ENCODE measurements around the gene TJP2. TPM values are rescaled to one million over a fixed set of nuclear protein-coding genes. Genes with fewer than 3 reads are reported as not detected.

The TJP2 gene
- total and polyA plus RNA-seq, 2 donors (not counting 3 experiments of a cell fraction or from before 2014, with no cell fraction given), result 83.0 to 168 TPM

- Histone ChIP-seq H3K4me3 (replicated peaks in 1 of 3; ENCODE audit: insufficient read depth in 1 of 3, low read depth in 1 of 3, low read length in 3 of 3) (no peak overlapping the region), H3K4me2 (ENCODE audit: insufficient read depth, low read length) (no peak overlapping the region), H3K4me1 (ENCODE audit: control insufficient read depth, extremely low read depth, insufficient read depth, low read length) (peaks cover 11% of the 10 kb centered on the region), H3K27ac (ENCODE audit: insufficient read depth, low read depth, low read length) (no peak overlapping the region), H3K36me3 (ENCODE audit: control insufficient read depth in 2 of 2, extremely low read depth in 1 of 2, insufficient read depth in 2 of 2, low read length in 2 of 2) (no peaks in the 10 kb centered on the region), H3K79me2 (ENCODE audit: control insufficient read depth, insufficient read depth, low read length) (no peaks in the 10 kb centered on the region), H3K27me3 (ENCODE audit: control insufficient read depth in 2 of 2, insufficient read depth in 2 of 2, low read length in 2 of 2) (peaks cover 6 to 25% of the 10 kb centered on the region in 2 experiments), H3K9ac (replicated peaks; ENCODE audit: extremely low read depth, insufficient read depth, low read length) (no peak overlapping the region), H2AFZ (ENCODE audit: low read depth, low read length) (no peak overlapping the region), H3K9me3 (replicated peaks; ENCODE audit: control insufficient read depth, insufficient read depth, low read length) (no peaks in the 10 kb centered on the region), H4K20me1 (replicated peaks; ENCODE audit: control insufficient read depth, extremely low read depth, insufficient read depth, low read length) (no peaks in the 10 kb centered on the region), H3K9me1 (replicated peaks; ENCODE audit: control insufficient read depth, extremely low read depth, insufficient read depth, low read length) (no peaks in the 10 kb centered on the region)
- intact Hi-C loops (cut with micrococcal nuclease) (no loop called here), dilution Hi-C loops (cut with MboI; ENCODE audit: extremely low pct_ligation_motif_present, low sequenced_read_pairs) (no loop called here)
- no peak for DNase-seq (ENCODE audit: low read depth, low spot score)
- ChIA-PET POLR2A (no interaction called here), CTCF (interaction anchor here (0.6 to 0.7 kb wide), 2 partner anchors 14 to 247 kb away, joined by 3 to 4 read pairs; no protein-coding TSS in a partner anchor)
- no peak for FAIRE-seq
- BruUV-seq (replicated peaks), result no TSS peak
- TF ChIP-seq EZH2 (IDR thresholded peaks at IDR 0.05; ENCODE audit: borderline replicate concordance, low read depth, low read length, severe bottlenecking) (no peak), POLR2A (IDR thresholded peaks at IDR 0.05; ENCODE audit: low read depth, low read length) (no peak)
These were observed 148.2 kb downstream of the TJP2 start for GRCh38 chr9:69322256-69322655.

- H3K27me3 ChIP-seq (ENCODE audit: control insufficient read depth in 2 of 2, insufficient read depth in 2 of 2, low read length in 2 of 2), result peaks cover 6 to 22% of the 10 kb centered on the region in 2 experiments
- no peak overlapping the region for H3K4me2 ChIP-seq (ENCODE audit: insufficient read depth, low read length)
- intact Hi-C loops (cut with micrococcal nuclease), result no loop called here
- BruUV-seq (replicated peaks), result no TSS peak
- H3K36me3 ChIP-seq (ENCODE audit: control insufficient read depth in 2 of 2, extremely low read depth in 1 of 2, insufficient read depth in 2 of 2, low read length in 2 of 2), result no peaks in the 10 kb centered on the region
- POLR2A ChIA-PET, result no interaction called here
- peaks cover 11% of the 10 kb centered on the region for H3K4me1 ChIP-seq (ENCODE audit: control insufficient read depth, extremely low read depth, insufficient read depth, low read length)
- FAIRE-seq (no peak), DNase-seq (ENCODE audit: low read depth, low spot score) (no peak)
- no peaks in the 10 kb centered on the region for H3K9me3 ChIP-seq (replicated peaks; ENCODE audit: control insufficient read depth, insufficient read depth, low read length)
- no peak overlapping the region for H2AFZ ChIP-seq (ENCODE audit: low read depth, low read length)
- dilution Hi-C loops (cut with MboI; ENCODE audit: extremely low pct_ligation_motif_present, low sequenced_read_pairs), result no loop called here
- no peaks in the 10 kb centered on the region for H3K9me1 ChIP-seq (replicated peaks; ENCODE audit: control insufficient read depth, extremely low read depth, insufficient read depth, low read length)
- TF ChIP-seq MYC (IDR thresholded peaks at IDR 0.05; ENCODE audit: low read depth, low read length) (no peak), FOS (IDR thresholded peaks at IDR 0.05; ENCODE audit: borderline replicate concordance, insufficient read depth, low read length) (no peak), POLR2A (IDR thresholded peaks at IDR 0.05; ENCODE audit: low read depth, low read length) (no peak), POLR2AphosphoS5 (IDR thresholded peaks at IDR 0.05; ENCODE audit: insufficient read depth, low read depth, low read length) (no peak), GATA2 (IDR thresholded peaks at IDR 0.05; ENCODE audit: insufficient read depth, insufficient read length, low read depth, low read length) (no peak), CTCF (IDR thresholded peaks at IDR 0.05; ENCODE audit: extremely low read depth in 1 of 2, insufficient read depth in 1 of 2, low read depth in 1 of 2, low read length in 2 of 2) (no peak), JUN (IDR thresholded peaks at IDR 0.05; ENCODE audit: borderline replicate concordance, insufficient read depth, insufficient read length, low read depth) (no peak), EZH2 (IDR thresholded peaks at IDR 0.05; ENCODE audit: borderline replicate concordance, low read depth, low read length, severe bottlenecking) (no peak)
- TF ChIP-seq, protein P1, sequence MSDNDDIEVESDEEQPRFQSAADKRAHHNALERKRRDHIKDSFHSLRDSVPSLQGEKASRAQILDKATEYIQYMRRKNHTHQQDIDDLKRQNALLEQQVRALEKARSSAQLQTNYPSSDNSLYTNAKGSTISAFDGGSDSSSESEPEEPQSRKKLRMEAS (IDR thresholded peaks at IDR 0.05; ENCODE audit: insufficient read depth, insufficient read length), result no peak
- no peak overlapping the region for H3K27ac ChIP-seq (ENCODE audit: insufficient read depth, low read depth, low read length)
- no peak overlapping the region for H3K4me3 ChIP-seq (replicated peaks in 1 of 3; ENCODE audit: insufficient read depth in 1 of 3, low read depth in 1 of 3, low read length in 3 of 3)
- no peak overlapping the region for H3K9ac ChIP-seq (replicated peaks; ENCODE audit: extremely low read depth, insufficient read depth, low read length)
- H4K20me1 ChIP-seq (replicated peaks; ENCODE audit: control insufficient read depth, extremely low read depth, insufficient read depth, low read length), result no peaks in the 10 kb centered on the region
- no peaks in the 10 kb centered on the region for H3K79me2 ChIP-seq (ENCODE audit: control insufficient read depth, insufficient read depth, low read length)
- CTCF ChIA-PET, result interaction anchor here (0.5 to 1.1 kb wide), 3 partner anchors 15 to 264 kb away, joined by 3 to 4 read pairs (median 4); no protein-coding TSS in a partner anchor
These were observed 149.8 kb downstream of the TJP2 start for GRCh38 chr9:69323861-69324260.

All from endothelial cell of umbilical vein (primary cell).